GM03348 (cell line): ENCODE measurements around the gene FAM135A.
A peak's percentile ranks its signal among the peaks of the same experiment; 100 is the strongest.
"Not testable (repeated sequence)": the region's sequence is repeated elsewhere in the genome, so short reads cannot be mapped to it uniquely, and the experiment has no call there.

Experiments used
- DNase-seq: peaks from one replicate; pipeline ENCODE4 v3.0.0; 2012; ENCODE audit warnings: low spot score

Gene FAM135A

GRCh38 chr6:70547905-70548304, 134.6 kb downstream of the FAM135A start:
- no peak for DNase-seq

GRCh38 chr6:70549327-70549726, 136.0 kb downstream of the FAM135A start:
- DNase-seq: no peak

GRCh38 chr6:70551566-70551965, 138.3 kb downstream of the FAM135A start:
- DNase-seq: no peak

- DNase-seq: not testable (repeated sequence)
These were observed 139.1 kb downstream of the FAM135A start for GRCh38 chr6:70552286-70552940.

GRCh38 chr6:70552974-70553373, 139.7 kb downstream of the FAM135A start:
- no peak for DNase-seq

GRCh38 chr6:70557998-70558397, 144.7 kb downstream of the FAM135A start:
- no peak for DNase-seq

GRCh38 chr6:70562401-70562800, 149.1 kb downstream of the FAM135A start:
- not testable (repeated sequence) for DNase-seq

- no peak for DNase-seq
These were observed 150.2 kb downstream of the FAM135A start for GRCh38 chr6:70563530-70563929.

GRCh38 chr6:70566751-70567382, 153.6 kb downstream of the FAM135A start, which contains the start of gene SDHAF4:
TSS of gene SDHAF4 (plus strand) at chr6:70566930. CDS start at chr6:70566941, 11 bp downstream.
- DNase-seq: peak; percentile 100

- DNase-seq: no peak
These were observed 161.3 kb downstream of the FAM135A start for GRCh38 chr6:70574643-70575042.

GRCh38 chr6:70575899-70576495, 162.7 kb downstream of the FAM135A start:
- no peak for DNase-seq

GRCh38 chr6:70586114-70586513, 172.8 kb downstream of the FAM135A start:
- DNase-seq: no peak

GRCh38 chr6:70590400-70590799, 177.1 kb downstream of the FAM135A start:
- DNase-seq: no peak

GRCh38 chr6:70592391-70593117, 179.2 kb downstream of the FAM135A start:
- peak; percentile 20 for DNase-seq

GRCh38 chr6:70593118-70593486, 179.8 kb downstream of the FAM135A start:
- DNase-seq: no peak

- DNase-seq: no peak
These were observed 185.9 kb downstream of the FAM135A start for GRCh38 chr6:70599187-70599586.

GRCh38 chr6:70601014-70601413, 187.7 kb downstream of the FAM135A start:
- no peak for DNase-seq

- DNase-seq: no peak
These were observed 190.9 kb downstream of the FAM135A start for GRCh38 chr6:70604254-70604653.

- not testable (repeated sequence) for DNase-seq
These were observed 194.1 kb downstream of the FAM135A start for GRCh38 chr6:70607371-70607770.

GRCh38 chr6:70609181-70609580, 195.9 kb downstream of the FAM135A start:
- not testable (repeated sequence) for DNase-seq
